Activated CD8-positive, alpha-beta memory T cell treated with anti-CD3 and anti-CD28 coated beads for 48 hours (primary cell): ENCODE results near the gene IAH1.
A peak's percentile ranks its signal among the peaks of the same experiment; 100 is the strongest.
"Not testable (repeated sequence)": the region's sequence is repeated elsewhere in the genome, so short reads cannot be mapped to it uniquely, and the experiment has no call there.

Source experiments
- DNase-seq, 3 experiments: peaks; one replicate each; pipeline ENCODE4 v3.0.0-alpha.2; 2020; ENCODE audit warnings: low read depth in 2 of 3, low spot score in 2 of 3

IAH1 gene

DNA sequence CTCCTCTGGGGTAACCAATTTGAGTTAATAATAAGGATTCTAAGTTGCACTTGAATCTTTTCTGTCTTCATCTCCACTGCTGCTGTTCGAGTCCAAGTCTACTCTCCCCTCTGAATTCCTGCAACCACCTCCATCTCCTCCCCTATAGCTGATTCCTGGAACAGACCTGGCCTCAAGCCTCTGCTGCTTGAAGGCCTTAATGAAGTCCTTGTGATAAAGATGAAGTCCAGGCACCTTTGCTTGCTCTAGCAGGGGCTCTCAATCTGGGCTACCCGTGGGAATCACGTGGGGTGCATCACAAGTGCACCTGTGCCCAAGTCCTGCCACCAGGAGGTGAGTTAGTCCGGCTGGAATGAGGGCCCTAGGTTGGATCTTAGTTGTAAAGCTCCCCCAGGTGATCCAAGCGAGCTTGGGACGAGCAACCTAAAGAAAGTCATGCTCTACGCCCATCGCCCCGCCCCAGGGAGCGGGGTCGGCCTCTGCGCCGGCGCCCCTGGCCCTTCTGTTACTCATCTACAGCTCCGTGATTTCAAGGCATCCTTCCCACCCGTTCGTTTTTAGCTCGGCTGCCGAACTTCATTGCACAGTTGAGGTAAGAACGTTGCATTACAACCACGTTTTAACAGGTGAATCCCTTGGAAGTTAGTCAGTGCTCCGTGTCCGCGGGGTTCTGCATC is 905 bp upstream of the IAH1 start:
- DNase-seq = peak in 1 of 3 experiments; percentile 7

DNA sequence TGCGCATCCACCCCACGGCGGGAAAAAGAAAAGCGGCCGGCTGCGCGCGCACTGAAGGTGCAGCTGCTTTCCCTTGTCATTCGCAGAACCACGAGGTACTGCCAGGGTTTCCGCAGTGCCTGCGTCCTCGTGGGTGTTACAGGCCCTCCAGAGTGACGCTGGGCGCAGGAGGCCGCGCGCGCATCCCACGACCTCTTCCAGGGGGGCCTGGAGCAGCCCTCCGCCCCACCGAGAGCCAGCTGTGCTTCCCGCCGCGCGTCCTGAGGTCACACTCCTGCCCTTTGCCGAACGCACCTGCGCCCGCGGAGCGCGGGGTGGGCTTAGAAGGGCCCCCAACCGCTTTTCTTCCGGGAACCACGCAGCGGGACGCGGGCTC is 378 bp upstream of the IAH1 start:
- peak in 2 of 3 experiments; percentile 30 to 32 for DNase-seq

DNA sequence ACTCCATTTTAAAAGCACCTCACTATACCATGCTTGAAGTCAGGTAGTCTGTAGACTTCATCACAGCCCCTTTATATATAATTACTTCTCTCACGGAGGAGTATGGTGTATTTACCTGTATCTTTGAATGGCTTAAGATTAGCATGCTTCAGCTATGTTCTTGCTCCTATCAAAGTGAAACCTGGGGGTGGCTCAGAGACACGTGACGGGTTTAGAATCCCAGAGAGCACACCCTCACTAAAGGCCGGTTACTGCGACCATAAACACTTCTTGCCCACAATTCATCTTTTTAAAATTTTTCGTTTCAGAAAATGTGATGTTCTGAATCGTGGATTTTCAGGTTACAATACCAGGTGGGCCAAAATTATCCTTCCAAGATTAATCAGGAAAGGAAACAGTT is 3.6 kb downstream of the IAH1 start:
- no peak for DNase-seq

DNA sequence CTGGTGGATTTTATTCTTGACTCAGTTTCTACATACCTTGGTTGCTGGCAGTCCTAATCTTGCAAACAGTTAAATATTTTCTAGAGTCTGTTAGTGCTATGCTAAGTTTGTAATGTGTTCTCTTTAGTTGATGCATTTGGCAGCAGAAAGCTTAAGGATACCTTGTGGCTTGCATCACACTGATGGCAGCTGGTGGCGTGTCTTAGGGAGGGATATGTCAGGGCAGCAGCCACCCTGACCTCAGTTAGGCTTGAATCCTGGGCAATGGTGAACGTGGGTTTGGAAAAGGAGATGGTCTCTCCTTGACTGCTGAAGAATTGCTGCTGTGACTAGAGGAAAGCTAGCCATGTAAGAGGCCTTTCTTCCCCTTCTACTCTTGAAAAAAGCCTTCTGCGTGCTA is 4.2 kb downstream of the IAH1 start:
- DNase-seq = no peak

DNA sequence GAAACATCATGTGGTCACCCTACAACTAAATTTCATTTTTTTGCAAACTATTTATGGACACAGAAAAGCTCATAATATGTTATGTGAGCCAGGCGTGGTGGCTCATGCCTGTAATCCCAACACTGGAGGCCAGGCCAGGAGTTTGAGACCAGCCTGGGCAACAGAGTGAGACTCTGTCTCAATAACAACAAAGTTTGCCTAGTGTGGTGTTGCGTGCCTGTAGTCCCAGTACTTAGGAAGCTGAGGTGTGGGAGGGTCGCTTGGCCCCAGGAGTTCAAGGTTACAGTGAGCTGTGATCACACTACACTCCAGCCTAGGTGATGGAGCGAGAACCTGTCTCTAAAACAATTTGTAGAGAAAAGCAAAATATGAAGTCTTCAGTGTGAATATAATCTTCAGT is 5.8 kb downstream of the IAH1 start:
- DNase-seq = no peak

DNA sequence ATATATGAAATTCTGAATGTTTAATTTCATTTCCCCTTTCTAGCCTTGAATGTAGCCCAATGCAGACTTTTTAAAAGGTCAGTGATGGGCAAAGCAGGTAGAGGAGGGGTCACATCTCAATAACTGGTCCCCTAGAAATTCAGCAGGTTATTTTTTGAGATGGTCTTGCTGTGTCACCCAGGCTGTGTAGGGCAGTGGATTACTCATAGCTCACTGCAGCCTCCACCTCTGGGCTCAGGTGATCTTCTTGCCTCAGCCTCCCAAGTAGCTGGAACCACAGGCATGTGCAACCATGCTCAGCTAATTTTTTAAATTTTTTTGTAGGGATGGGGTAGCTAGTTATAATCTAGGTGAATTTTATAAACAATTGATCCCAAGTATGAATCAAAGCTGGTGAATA is 8.8 kb downstream of the IAH1 start:
- no peak for DNase-seq

DNA sequence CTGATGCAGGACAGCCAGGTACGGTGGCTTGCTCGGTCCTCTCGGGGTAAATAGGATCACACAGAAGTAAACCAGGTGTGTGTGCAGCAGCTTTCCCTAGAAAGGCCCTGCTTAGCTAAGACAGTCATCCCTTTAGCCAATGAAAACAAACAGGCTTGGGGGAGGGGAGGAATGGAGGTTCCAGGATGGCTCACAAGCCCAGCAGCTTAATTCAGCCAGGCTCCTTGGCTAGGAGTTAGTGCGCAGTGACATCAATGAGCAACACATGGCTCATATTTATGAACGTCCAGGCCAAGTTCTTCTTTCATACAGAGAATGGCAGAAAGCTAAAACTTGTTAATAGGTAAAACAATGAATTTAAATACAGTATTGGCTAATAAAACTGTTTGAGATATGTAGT is 10.2 kb downstream of the IAH1 start:
- no peak for DNase-seq

DNA sequence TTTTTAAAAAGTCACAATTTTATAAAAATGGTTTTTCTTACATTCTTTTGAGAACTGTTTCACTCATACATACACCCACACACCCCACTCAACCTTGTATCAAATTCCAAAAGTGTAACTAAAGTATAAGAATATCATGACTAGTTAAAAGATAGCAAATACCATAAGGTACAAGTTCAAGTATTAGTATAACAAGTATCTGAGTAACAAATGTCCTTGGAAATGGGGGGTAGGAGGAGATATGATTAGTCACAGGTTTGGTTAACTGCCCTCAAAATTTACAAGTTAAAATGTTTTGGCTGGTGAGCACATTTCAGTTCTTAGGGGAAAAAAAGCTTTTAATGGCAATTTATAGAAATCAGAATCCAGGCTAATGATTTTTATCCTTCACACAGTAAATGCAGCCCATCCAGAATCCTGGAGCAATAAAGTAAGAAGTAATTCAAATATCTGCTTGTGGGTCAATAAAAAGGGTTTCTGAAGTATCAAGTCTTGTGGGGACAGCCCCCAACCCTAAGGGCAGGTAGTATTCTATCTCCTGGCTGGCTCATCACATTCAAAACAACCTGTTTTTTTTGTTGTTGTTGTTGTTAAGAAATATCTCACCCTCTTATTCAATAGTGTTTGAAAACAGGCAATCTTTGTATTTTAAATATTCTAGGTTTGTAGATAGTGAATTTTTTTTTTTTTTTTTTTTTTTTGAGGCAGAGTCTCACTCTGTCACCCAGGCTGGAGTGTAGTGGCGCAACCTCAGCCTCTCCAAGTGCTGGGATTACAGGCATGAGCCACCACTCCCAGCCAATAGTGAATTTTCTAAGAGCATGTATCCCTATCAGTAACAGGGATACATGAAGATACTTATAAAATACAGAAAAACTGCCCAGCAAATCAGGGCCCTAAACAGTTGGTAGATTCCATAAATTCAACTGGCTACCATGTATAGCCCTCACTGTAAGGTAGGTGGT is 14.5 kb downstream of the IAH1 start:
- no peak for DNase-seq

DNA sequence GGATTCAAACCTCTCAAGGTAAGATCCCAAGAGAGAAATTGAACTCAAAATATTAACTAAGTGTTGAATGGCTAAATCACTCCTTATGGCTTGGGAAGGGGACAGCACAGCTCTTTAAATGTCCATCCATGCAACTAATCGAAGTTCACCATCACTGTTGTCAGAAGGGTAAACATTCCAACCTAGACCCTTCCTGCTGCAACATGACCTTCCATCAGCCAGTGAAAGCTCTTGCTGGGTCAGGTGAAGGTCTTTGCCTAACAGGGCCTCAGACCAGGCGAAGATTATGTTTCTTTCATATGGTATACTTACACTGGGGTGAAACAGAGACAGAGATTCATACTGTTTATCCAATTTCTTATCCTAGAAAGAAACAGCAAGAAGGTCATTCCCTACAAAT is 16.4 kb downstream of the IAH1 start:
- DNase-seq = no peak

DNA sequence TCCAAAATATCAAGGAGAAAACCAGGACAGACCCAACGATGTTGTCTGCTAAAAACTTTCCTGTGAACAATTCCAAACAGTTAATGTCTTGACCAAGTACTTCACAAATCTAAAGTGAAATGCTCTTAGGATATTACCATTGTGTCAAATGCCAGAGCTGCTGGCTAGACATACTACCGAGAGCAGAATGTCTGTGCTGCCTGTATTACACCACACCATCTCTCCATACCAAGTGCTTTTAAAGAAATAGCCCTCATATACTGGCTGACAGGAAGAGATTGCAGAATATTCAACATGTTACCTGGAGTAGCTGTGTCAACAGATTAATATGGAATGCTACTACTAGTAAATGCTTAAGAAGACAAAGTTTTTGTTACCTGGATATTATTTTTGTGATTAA is 18.6 kb downstream of the IAH1 start:
- no peak for DNase-seq

DNA sequence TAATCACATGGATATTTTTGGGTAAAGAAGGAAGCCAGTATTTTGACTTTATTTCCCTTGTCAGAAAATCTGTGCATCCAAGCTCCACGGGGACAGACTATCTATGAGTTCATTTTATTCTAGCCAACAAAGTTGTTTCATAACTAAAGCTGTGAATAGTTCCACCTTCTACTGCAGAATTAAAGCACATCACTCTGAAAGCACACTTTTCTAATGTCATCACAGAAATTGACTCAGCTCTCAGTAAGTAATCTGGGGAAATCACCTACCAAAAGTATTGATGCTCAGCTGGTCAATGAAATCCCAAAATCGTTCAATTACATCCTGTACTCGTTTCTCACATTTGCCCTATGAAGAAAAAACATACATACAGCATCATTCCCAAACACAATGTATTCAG is 19.1 kb downstream of the IAH1 start:
- DNase-seq = no peak

DNA sequence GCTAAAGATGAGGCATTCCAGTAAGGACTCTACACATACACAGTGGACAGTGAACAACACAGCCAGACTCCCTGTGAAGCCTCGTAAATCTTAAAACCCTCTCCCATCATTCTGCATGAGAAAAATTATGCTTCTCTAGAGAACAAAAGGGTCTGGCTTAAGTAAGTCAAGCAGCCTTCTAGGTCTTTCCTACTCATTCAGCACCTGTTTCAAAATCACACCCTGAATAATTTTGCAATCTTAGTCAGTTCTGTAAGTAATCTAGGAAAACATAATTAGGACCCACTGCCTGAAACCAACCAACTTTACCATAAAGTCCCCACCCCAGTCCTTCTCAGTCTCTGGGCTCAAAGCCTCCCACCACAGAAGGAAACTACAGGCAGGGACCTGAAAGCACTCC is 19.7 kb downstream of the IAH1 start:
- no peak for DNase-seq

DNA sequence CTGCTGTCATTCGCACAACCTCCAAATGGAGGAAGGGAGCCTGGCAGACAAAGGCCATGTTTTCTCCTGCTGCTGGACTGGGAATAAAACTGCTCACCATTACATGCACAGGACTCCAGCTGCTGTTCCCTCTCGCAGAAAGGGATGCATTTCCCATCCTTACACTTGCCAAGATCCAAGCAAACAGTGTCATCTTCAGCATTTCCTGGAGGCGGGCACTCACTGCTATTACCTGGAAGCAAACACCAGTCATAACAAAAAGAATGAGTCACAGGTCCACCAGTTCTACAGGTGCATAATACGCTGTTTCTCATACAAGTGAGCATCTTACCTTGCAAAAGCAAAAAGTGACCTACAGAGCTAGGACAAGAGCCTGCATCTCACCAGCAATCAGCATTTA is 22.7 kb downstream of the IAH1 start:
- no peak for DNase-seq

DNA sequence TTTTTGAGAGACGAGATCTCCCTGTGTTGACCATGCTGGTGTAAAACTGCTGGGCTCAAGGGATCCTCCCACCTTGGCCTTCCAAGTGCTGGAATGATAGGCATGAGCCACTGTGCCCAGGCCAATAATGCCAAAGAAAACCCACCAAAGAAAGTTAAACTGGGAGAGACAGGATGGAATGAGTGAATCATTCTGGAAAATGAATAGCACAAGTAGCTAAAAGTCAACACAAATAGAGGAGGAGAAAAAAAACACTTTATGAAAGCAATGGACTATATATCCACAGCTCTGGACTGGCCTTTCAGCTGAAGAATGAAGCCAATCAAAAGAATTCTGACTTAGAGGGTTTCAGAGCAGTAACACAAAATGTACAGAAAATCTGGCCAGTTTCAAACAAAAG is 23.9 kb downstream of the IAH1 start:
- DNase-seq = no peak

DNA sequence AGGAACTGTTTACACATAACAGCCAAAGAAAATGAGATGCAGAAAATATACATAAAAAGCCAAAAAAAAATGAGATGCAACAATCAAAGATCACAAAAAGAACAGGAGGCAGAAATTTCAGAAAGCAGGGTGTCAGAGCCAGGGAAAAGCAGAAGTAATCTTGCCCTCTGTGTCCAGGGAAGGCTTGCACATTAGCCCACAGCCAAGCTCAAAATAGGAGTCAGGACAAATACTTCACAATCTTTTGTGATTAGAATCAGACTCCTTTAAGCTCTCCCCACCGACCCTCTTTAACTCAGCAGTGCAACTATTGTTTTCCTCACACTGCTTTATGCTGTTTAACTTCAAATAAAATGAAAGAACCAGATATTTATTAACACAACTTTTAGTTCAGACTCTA is 34.6 kb downstream of the IAH1 start:
- no peak for DNase-seq

DNA sequence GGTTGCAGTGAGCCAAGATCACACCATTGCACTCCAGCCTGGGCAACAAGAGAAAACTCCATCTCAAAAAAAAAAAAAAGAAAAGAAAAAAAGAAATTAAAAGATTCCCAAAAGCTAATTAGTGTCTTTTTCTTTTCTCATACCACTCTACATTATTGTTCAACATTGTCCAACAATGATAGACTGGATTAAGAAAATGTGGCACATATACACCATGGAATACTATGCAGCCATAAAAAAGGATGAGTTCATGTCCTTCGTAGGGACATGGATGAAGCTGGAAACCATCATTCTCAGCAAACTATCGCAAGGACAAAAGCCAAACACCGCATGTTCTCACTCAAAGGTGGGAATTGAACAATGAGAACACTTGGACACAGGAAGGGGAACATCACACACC is 39.6 kb downstream of the IAH1 start:
- not testable (repeated sequence) for DNase-seq

DNA sequence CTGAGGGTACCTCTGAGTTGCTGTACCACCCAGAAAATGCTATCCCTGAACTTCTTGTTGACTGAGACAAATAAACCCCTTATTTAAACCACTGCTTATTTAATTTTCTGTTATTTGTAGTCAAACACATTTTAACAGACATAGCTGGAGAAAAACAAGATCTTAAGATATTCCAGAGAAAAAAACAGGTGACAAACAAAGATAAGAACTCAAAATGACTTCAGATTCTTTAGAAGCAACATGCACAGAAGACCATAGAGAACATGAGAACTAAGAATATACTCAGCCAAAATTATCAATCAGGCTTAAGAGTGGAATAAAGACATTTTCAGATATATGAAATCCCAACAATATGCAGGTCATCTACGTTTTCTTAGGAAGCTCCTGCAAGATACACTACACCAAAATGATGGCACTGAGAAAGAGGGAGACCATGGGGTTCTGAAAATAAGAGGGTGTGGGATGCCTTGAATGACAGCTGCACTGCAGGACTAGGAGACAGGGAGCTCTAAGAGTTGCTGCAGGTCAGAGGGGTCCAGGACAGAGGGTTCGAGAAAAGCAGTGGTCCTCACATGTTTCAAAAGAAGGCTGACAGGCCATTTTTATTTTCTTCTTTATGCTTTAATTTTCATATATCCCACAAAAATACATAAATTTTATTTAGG is 42.9 kb downstream of the IAH1 start:
- no peak for DNase-seq

DNA sequence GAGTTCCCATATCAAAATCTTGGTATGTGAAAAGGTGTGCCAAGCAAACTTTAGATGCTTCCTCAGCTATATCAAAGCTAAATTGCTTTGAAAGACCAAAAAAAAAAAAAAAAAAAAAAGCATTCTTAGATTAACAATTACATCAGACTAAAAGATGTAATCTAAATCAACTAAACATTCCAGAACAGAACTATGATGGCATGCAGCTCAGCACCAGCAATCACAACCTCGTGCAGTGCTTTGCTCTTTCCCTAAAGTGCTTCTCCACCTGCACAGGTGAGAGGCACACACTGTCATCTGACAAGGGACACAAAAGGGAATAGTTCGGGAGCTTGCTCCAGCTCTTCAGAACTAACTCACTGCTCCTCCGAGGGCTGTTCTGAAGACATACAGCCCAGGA is 43.8 kb downstream of the IAH1 start:
- DNase-seq = no peak

DNA sequence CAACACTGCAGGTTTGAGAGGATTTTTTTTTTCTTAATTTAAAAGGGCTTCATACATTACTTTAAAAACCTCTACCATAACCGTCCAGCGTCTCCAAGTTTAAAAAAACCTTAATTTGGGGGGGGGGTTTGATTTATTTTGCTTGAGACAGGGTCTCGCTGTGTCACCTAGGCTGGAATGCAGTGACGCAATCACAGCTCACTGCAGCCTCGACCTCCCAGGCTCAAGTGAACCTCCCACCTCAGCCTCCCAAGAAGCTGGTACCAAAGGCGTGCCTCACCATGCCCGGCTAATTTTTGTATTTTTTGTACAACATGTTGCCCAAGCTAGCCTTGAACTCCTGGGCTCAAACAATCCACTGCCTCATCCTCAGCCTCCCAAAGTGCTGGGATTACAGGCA is 44.4 kb downstream of the IAH1 start:
- DNase-seq = no peak

DNA sequence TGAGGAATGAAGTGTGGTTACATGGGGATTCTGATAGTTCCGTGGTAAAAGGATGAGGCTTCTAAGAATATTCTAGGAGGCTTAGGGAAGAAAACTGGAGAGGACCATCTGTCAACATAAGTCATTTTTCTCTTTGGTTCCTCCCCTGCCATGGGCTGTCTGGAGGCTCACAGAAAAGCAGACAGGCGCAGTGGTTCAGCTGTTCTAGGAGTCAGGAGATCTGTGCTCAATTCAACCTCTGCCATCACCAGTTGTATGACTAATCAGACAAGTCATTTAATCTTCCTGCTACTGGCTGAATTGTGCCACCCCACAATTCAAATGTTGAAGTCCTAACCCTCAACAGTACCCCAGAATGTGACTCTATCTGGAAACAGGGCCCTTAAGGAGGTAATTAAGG is 44.9 kb downstream of the IAH1 start:
- DNase-seq = no peak

DNA sequence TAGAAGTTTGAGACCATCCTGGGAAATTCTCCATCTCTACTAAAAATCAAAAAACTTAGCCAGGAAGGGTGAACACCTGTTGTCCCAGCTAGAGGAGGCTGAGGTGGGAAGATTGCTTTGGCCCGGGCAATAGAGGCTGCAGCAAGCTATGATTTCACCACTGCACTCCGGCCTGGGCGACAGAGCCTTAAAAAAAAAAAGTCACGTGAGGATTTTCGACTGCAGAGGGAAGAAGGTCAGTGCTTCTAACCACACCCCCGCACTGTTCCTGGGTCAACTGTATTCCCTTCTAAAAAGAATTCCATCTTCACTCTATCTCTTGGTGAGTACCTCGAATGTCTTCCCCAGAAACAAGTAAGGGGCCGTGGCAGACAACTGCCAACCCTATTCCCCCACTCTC is 49.9 kb downstream of the IAH1 start:
- no peak for DNase-seq

DNA sequence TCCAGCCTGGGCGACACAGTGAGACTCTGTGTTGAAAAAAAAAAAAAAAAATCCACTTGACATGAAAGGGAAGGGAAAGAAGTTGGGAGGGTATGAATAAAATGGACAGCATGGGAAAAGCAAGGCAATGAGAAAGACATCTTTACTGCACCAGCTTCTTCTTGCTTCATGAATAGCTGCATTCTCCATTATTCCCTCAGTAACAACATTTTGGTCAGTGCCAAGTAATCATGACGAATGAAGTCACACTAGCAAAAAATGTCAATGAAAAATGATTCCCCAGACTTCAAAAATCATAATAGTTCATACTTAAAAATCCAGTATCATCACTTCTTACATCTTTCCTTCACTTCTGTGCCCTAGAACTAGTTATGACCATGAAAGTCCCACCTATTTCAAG is 50.9 kb downstream of the IAH1 start:
- no peak for DNase-seq
